GM19395 (cell line): ENCODE measurements around the gene SDHAF3.
A peak's percentile ranks its signal among the peaks of the same experiment; 100 is the strongest.
"Not testable (repeated sequence)": the region's sequence is repeated elsewhere in the genome, so short reads cannot be mapped to it uniquely, and the experiment has no call there.

ENCODE experiments used
- ATAC-seq: cut with Tn5 transposase; IDR thresholded peaks from one replicate; pipeline ENCODE4 v1.9.1; 2021; ENCODE audit warnings: mild to moderate bottlenecking, moderate library complexity; ENCODE audit not compliant: unreplicated experiment

The SDHAF3 gene

GRCh38 chr7:97123115-97123514, 5.6 kb downstream of the SDHAF3 start:
- ATAC-seq, result not testable (repeated sequence)

GRCh38 chr7:97126483-97127171, 9.1 kb downstream of the SDHAF3 start:
- no peak for ATAC-seq

DNA sequence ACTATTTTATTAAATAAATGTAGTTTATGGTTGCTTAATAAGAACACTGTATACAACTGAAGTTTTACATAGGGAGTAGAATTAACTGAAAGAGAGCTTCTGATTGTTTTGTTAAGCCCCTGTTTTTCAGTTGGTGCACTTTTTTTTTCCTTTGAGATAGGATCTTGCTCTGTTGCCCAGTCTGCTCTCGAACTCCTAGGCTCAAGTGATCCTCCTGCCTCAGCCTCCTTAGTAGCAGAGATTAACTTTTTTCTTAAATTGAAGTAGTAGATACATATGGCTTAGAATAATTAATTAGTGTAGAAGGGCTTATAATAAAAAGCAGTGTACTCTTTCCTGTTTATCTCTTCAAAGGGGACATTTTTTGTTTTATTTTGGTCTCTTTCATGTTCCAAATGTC, 11.2 kb downstream of the SDHAF3 start:
- no peak for ATAC-seq

DNA sequence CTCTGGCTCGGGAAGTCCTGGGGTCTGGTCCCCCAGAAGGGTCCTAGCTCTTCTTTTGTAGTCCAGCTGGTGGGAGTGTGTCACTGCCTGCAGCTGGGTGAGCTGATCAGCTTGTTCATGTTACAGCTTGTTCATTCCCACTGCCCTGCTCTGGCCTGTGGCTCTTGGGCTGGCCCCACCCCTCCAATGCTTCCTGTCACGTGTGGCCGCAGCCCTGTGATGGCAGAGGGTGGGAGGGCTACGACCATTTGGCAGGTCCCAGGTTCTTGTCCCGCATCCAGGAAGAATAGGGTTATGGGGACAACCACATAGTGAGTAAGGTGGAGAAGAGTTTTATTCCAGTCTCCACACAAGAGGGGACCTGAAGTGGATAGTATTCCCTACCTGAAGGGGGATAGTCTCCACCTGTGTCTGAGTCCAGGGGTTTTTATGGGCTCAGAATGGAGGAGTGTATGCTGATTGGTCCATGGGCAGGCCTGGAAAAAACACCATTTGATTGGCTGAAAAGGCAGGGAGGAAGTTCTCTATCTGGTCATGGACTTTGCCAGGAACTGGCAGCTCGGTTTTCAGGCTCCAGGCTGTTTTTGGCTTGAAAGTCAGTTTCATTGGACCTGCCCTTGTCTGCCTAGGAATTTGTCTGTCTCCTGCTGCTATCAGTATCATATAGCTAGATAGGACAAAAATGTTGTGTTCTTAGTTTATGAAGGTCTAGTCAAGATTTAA, 13.1 kb downstream of the SDHAF3 start:
- no peak for ATAC-seq

DNA sequence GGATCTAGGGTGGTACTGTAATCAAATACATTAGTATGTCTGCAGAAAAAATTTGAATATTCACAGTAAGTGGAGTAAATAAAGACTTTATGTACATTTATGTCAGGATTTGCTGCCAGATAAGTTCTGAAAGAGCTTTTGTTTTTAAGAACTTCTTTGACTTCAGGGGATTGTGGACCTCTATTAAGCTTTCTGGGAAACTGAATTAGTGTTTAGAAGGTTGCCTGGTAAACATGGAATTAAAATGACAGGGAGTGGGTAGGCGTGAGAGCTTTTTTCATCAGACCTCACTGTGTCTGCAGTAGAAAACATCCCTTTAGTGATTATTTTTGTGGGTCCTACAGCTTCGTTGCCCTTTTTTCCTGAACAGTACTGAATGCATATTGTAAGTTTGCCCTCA, 15.7 kb downstream of the SDHAF3 start:
- ATAC-seq, result no peak

DNA sequence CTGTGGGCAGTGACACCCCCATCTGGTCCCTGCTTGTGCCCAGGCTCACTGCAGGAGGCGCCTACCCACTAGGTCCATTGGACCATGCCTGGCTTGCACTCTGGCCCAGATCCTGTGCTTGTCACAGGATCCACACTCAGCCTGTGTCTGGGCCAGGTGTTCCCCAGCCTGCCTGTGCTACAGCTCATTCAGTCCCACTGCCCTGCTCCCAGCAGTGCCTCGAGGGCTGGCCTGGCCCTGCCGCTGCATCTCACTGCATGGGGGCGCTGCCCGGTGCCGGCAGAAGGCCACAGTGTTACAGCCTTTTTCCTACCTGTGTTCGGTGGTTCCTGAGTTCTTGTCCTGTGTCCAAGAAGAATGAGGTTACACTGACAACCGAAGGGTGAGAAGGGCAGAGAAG, 21.3 kb downstream of the SDHAF3 start:
- ATAC-seq, result no peak

GRCh38 chr7:97145068-97145467, 27.6 kb downstream of the SDHAF3 start:
- ATAC-seq, result no peak

- no peak for ATAC-seq
Observed at GRCh38 chr7:97149843-97150242, 32.3 kb downstream of the SDHAF3 start.

- ATAC-seq, result no peak
Observed at GRCh38 chr7:97155897-97156418, 38.5 kb downstream of the SDHAF3 start.

- ATAC-seq, result not testable (repeated sequence)
Observed at GRCh38 chr7:97159984-97160383, 42.5 kb downstream of the SDHAF3 start.

GRCh38 chr7:97161609-97162008, 44.1 kb downstream of the SDHAF3 start:
- not testable (repeated sequence) for ATAC-seq

- no peak for ATAC-seq
Observed at GRCh38 chr7:97166308-97166707, 48.8 kb downstream of the SDHAF3 start.

DNA sequence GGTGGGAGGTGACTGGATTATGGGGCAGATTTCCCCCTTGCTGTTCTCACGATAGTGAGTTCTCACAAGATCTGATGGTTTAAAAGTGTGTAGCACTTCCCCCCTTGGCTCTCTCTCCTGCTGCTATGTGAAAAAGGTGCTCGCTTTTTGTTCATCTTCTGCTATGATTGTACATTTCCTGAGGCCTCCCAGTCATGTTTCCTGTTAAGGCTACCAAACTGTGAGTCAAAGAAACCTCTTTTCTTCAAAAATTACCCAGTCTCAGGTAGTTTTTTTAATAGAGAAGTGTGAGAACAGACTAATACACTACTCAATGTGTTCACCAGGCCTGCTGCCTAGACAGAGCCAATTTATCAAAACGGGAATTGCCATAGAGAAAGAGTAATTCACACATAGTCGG, 49.7 kb downstream of the SDHAF3 start:
- no peak for ATAC-seq

DNA sequence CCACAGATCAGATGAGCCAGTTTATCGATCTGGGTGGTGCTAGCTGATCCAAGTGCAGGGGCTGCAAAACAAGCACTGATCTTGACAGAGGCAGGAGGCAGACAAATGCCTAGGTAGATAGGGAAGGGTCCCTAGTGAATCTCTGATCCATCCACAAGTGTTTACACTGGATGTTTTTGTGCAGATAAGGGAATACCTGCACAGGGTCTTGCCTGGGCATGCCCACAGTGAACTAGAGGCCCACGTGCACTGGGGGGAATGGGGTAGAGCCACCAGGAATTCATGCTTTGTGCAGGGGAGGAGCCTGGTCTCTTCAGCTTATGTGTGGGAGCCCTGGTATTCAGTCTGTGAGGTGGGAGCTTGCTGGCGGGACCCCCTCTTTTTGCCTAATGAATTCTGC, 50.3 kb downstream of the SDHAF3 start:
- ATAC-seq, result no peak

DNA sequence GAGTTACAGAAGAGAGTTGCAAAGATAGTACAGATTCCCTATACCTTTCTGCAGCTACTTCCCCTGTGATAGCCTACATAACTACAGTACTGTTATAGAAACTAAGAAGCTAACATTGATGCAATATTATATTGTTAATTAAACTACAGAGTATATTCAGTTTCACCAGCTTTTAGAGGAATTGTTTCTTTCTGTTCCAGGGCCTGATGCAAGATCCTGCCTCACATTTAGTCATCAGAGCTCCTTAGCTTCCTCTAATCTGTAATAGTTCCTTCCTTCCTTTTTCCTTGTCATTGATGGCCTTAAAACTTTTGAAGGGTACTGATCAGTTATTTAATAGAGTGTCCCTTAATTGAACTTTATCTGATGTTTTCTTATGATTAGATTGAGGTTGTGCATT, 56.8 kb downstream of the SDHAF3 start:
- no peak for ATAC-seq

- peak; percentile 82 for ATAC-seq
Observed at GRCh38 chr7:97179454-97180104, 62.1 kb downstream of the SDHAF3 start.

GRCh38 chr7:97187067-97187466, 69.6 kb downstream of the SDHAF3 start:
- no peak for ATAC-seq

DNA sequence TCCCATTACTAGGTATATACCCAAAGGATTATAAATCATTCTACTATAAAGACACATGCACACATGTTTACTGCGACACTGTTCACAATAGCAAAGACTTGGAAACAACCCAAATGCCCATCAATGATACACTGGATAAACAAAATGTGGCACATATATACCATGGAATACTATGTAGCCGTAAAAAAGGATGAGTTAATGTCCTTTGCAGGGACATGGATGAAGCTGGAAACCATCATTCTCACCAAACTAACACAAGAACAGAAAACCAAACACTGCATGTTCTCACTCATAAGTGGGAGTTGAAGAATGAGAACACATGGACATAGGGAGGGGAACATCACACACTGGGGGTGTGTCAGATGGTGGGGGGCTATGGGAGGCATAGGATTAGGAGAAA, 78.7 kb downstream of the SDHAF3 start:
- ATAC-seq, result not testable (repeated sequence)

DNA sequence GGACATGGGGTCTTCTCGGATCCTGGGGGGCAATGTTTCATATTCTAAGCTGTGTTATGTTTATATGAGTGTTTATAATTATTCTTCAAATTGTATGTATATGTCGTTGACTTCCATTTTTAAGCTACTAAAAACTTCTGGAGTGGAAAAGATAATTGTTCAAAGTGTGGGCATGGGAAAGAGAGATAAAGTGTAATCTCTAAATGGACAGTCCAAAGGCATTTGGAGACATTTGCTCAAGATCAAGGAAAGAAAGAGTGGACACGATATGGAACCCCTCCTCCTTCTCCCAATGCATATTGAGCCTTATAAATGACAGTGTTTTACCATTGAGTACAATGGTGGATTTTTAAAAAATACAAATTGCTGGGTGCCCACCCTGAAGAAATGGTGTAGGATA, 81.1 kb downstream of the SDHAF3 start:
- ATAC-seq, result no peak

DNA sequence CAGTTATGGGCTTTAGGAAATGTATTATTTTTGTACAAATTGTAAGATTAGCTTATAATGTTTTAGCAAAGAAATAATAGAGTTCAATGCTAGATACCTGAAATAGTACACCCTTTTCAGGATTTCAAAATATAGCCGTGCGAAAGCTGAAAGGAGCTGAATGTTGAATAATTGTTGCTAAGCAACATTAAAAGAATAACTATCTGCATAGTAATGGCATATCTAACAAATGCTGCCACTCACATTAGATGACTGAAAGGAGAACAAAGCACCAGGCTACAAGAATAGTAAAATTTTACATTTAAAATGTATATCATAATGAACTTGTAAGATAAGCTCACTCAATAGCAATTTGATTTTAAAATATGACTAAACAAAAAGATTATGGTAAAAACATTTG, 82.5 kb downstream of the SDHAF3 start:
- no peak for ATAC-seq

DNA sequence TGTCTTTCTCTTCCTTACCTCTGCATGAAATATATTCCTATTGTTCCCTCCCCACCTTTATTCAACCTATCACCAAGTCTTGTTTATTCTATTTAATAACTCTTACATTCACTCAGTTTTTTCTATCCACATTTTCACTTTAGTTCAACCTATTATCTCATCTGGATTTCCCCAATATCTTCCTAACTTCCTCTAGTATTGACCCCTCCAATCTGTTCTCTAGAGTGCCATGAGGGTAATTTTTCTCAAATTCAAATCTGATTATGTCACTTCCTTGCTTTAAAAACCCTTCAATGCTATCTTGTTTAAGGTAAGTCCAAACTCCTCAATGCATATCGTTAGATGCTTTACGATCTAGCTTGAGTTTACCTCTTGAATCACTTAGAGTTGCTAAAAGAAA, 86.5 kb downstream of the SDHAF3 start:
- ATAC-seq, result no peak

GRCh38 chr7:97204821-97205220, 87.3 kb downstream of the SDHAF3 start:
- no peak for ATAC-seq
